H9 (cell line): ENCODE data around the gene HHEX. TPM values are rescaled to one million over a fixed set of nuclear protein-coding genes. Genes with fewer than 3 reads are reported as not detected.
A peak's percentile ranks its signal among the peaks of the same experiment; 100 is the strongest.

Experiments used
- DNase-seq: peaks from one replicate; pipeline ENCODE4 v3.0.0-alpha.2; 2017
- H2AFZ ChIP-seq: one replicate; pipeline ENCODE4 v1.6.1; 2013; ENCODE audit warnings: mild to moderate bottlenecking, low read length, control low read depth, moderate library complexity
- H2AK5ac ChIP-seq: 2 replicates; pipeline ENCODE4 v1.6.1; 2013; ENCODE audit warnings: low read length, control low read depth, mixed read lengths; ENCODE audit not compliant: insufficient read length
- H2BK120ac ChIP-seq: one replicate; pipeline ENCODE4 v1.6.1; 2013; ENCODE audit warnings: low read depth, mild to moderate bottlenecking, low read length, control low read depth, inconsistent platforms; ENCODE audit not compliant: poor library complexity, severe bottlenecking
- H2BK12ac ChIP-seq: 2 replicates; pipeline ENCODE4 v1.6.1; 2013; ENCODE audit warnings: low read length, control low read depth, mixed read lengths, low read depth; ENCODE audit not compliant: insufficient read length
- H2BK15ac ChIP-seq: 2 replicates; pipeline ENCODE4 v1.6.1; 2013; ENCODE audit warnings: low read depth, low read length, control low read depth
- H2BK20ac ChIP-seq: one replicate; pipeline ENCODE4 v1.6.1; 2013; ENCODE audit warnings: low read depth, mild to moderate bottlenecking, low read length, control low read depth, inconsistent platforms; ENCODE audit not compliant: poor library complexity, severe bottlenecking
- H2BK5ac ChIP-seq: 2 replicates; pipeline ENCODE4 v1.6.1; 2013; ENCODE audit warnings: low read length, control low read depth, mixed read lengths; ENCODE audit not compliant: insufficient read length
- H3K14ac ChIP-seq: 2 replicates; pipeline ENCODE4 v1.6.1; 2013; ENCODE audit warnings: low read length, control low read depth; ENCODE audit not compliant: insufficient read depth
- H3K18ac ChIP-seq: 2 replicates; pipeline ENCODE4 v1.6.1; 2013; ENCODE audit warnings: low read depth, mild to moderate bottlenecking, mixed read lengths, low read length, control low read depth; ENCODE audit not compliant: insufficient read length
- H3K23ac ChIP-seq: 2 replicates; pipeline ENCODE4 v1.6.1; 2013; ENCODE audit warnings: low read length, control low read depth, mixed read lengths, low read depth; ENCODE audit not compliant: insufficient read length
- H3K23me2 ChIP-seq: 2 replicates; pipeline ENCODE4 v1.6.1; 2013; ENCODE audit warnings: low read depth, mild to moderate bottlenecking, mixed read lengths, low read length, control low read depth; ENCODE audit not compliant: insufficient read length, poor library complexity, severe bottlenecking
- H3K27ac ChIP-seq: 2 replicates; pipeline ENCODE4 v1.5.1; 2013; ENCODE audit warnings: low read length, control low read depth, mixed read lengths, low read depth; ENCODE audit not compliant: insufficient read length
- H3K27me3 ChIP-seq: 2 replicates; pipeline ENCODE4 v1.6.1; 2013; ENCODE audit warnings: low read length, control low read depth, inconsistent platforms; ENCODE audit not compliant: insufficient read depth
- H3K4ac ChIP-seq: 2 replicates; pipeline ENCODE4 v1.6.1; 2013; ENCODE audit warnings: low read depth, mild to moderate bottlenecking, control low read depth, inconsistent platforms, low read length, moderate library complexity
- H3K4me1 ChIP-seq: 2 replicates; pipeline ENCODE4 v1.6.1; 2013; ENCODE audit warnings: low read length, control low read depth, inconsistent platforms; ENCODE audit not compliant: insufficient read depth
- H3K4me2 ChIP-seq: 2 replicates; pipeline ENCODE4 v1.6.1; 2013; ENCODE audit warnings: low read length, control low read depth, mixed read lengths; ENCODE audit not compliant: insufficient read length, insufficient read depth
- H3K56ac ChIP-seq: 2 replicates; pipeline ENCODE4 v1.6.1; 2013; ENCODE audit warnings: low read depth, mild to moderate bottlenecking, mixed read lengths, low read length, control low read depth; ENCODE audit not compliant: insufficient read length
- H3K79me1 ChIP-seq: 2 replicates; pipeline ENCODE4 v1.6.1; 2013; ENCODE audit warnings: low read depth, mild to moderate bottlenecking, moderate library complexity, low read length, control low read depth, inconsistent platforms; ENCODE audit not compliant: insufficient read depth, poor library complexity, severe bottlenecking
- H3K79me2 ChIP-seq: 2 replicates; pipeline ENCODE4 v1.6.1; 2013; ENCODE audit warnings: low read length, control low read depth, inconsistent platforms; ENCODE audit not compliant: insufficient read depth
- H3K9ac ChIP-seq: 2 replicates; pipeline ENCODE4 v1.6.1; 2013; ENCODE audit warnings: low read length, control low read depth, mixed read lengths; ENCODE audit not compliant: insufficient read length; ENCODE audit errors: extremely low read depth
- H3K9me3 ChIP-seq: one replicate; pipeline ENCODE4 v1.6.1; 2013; ENCODE audit warnings: low read depth, low read length, inconsistent platforms; ENCODE audit not compliant: control insufficient read depth
- H3T11ph ChIP-seq: one replicate; pipeline ENCODE4 v1.6.1; 2013; ENCODE audit warnings: mild to moderate bottlenecking, low read length, control low read depth, inconsistent platforms
- H4K20me1 ChIP-seq: one replicate; pipeline ENCODE4 v1.6.1; 2013; ENCODE audit not compliant: control insufficient read depth, insufficient read length, insufficient read depth
- H4K5ac ChIP-seq: 2 replicates; pipeline ENCODE4 v1.6.1; 2013; ENCODE audit warnings: low read depth, mild to moderate bottlenecking, mixed read lengths, low read length, control low read depth; ENCODE audit not compliant: insufficient read length
- H4K8ac ChIP-seq: replicated peaks from 2 replicates; pipeline ENCODE4 v1.6.1; 2013; ENCODE audit warnings: low read length, control low read depth, mixed read lengths, low read depth; ENCODE audit not compliant: insufficient read length
- H4K91ac ChIP-seq: 2 replicates; pipeline ENCODE4 v1.6.1; 2013; ENCODE audit warnings: low read depth, mild to moderate bottlenecking, moderate library complexity, mixed read lengths, low read length, control low read depth; ENCODE audit not compliant: insufficient read length
- H3K27ac Mint-ChIP-seq, 3 experiments: 2 replicates in 2 of 3; 3 replicates in 1 of 3; pipeline ENCODE4 v1.8.0; 2020 to 2021; ENCODE audit warnings: mixed read lengths in 3 of 3, mild to moderate bottlenecking in 1 of 3, moderate library complexity in 1 of 3
- H3K27me3 Mint-ChIP-seq: 2 replicates; pipeline ENCODE4 v1.8.0; 2021; ENCODE audit warnings: low read depth, mild to moderate bottlenecking, moderate library complexity, mixed read lengths
- H3K36me3 Mint-ChIP-seq, 3 experiments: 2 replicates in 2 of 3; 3 replicates in 1 of 3; pipeline ENCODE4 v1.8.0; 2020 to 2021; ENCODE audit warnings: low read depth in 3 of 3, mixed read lengths in 3 of 3; ENCODE audit not compliant: insufficient read depth in 1 of 3
- H3K4me1 Mint-ChIP-seq, 2 experiments: 2 replicates each; pipeline ENCODE4 v1.8.0; 2020; ENCODE audit warnings: mixed read lengths in 2 of 2
- H3K4me3 Mint-ChIP-seq, 2 experiments: 2 replicates in 1 of 2; 3 replicates in 1 of 2; pipeline ENCODE4 v1.8.0; 2020 to 2021; ENCODE audit warnings: mild to moderate bottlenecking in 2 of 2, mixed read lengths in 2 of 2, moderate library complexity in 1 of 2
- H3K9me3 Mint-ChIP-seq, 2 experiments: 2 replicates in 1 of 2; 3 replicates in 1 of 2; pipeline ENCODE4 v1.8.0; 2020; ENCODE audit warnings: mild to moderate bottlenecking in 2 of 2, mixed read lengths in 2 of 2, moderate library complexity in 1 of 2
- WGBS: extraction: QIAGEN DNeasy Blood & Tissue Kit; methylation state at CpG from one replicate; pipeline ENCODE4 v1.1.7; 2013; ENCODE audit warnings: missing lambda C conversion rate, low lambda C conversion rate, mixed read lengths; ENCODE audit not compliant: insufficient read length; ENCODE audit errors: extremely low coverage; 5-methylcytosine and 5-hydroxymethylcytosine counted together
- total RNA-seq: library from RNA; stranded (reverse); gene quantifications from 2 replicates; pipeline ENCODE4 v1.2.1, GENCODE V29; 2021
- TF ChIP-seq, protein P1 (sequence below): fragments of 200-600 bp; sonication (generic); conservative IDR thresholded peaks from 3 replicates; pipeline ENCODE4 v1.8.0; 2021; ENCODE audit warnings: antibody characterized with exemption, mild to moderate bottlenecking

HHEX gene
- total RNA-seq, 1 experiment from 2014 or later: 2.2 TPM

DNA sequence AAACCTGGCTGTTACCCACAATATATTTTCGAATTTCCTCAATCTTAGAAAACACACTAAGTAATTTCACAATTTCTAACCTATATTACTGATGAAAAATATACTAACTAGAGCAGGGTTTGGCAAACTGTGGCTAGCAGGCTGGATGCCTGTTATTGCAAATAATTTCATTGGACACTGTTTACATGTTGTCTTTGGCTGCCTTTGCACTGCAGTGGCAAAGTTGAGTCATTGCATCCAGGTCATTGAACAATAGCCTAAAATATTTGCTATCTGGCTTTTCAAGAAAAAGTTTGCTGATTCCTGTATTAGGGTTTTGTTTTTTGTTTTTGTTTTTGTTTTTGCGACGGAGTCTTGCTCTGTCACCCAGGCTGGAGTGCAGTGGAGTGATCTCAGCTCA, 49.6 kb upstream of the HHEX start:
- no peak overlapping the region for H4K8ac ChIP-seq
- H3K56ac ChIP-seq: no peak overlapping the region
- Mint-ChIP-seq H3K36me3 (peaks cover 13 to 76% (median 56%) of the 10 kb centered on the region in 3 experiments; a peak in 6 of 7 replicates), H3K9me3 (no peaks in the 10 kb centered on the region), H3K4me3 (no peak overlapping the region), H3K27ac (no peak overlapping the region), H3K4me1 (0 out of 4 replicates have a peak, but pooled peaks cover 0 to 5% of the 10 kb centered on the region in 2 experiments), H3K27me3 (no peaks in the 10 kb centered on the region)
- H3K79me1 ChIP-seq: no peaks in the 10 kb centered on the region
- H2AFZ ChIP-seq: no peak overlapping the region
- no peaks in the 10 kb centered on the region for H3K27me3 ChIP-seq
- H3K27ac ChIP-seq: no peak overlapping the region
- DNase-seq: no peak
- TF ChIP-seq, protein P1, sequence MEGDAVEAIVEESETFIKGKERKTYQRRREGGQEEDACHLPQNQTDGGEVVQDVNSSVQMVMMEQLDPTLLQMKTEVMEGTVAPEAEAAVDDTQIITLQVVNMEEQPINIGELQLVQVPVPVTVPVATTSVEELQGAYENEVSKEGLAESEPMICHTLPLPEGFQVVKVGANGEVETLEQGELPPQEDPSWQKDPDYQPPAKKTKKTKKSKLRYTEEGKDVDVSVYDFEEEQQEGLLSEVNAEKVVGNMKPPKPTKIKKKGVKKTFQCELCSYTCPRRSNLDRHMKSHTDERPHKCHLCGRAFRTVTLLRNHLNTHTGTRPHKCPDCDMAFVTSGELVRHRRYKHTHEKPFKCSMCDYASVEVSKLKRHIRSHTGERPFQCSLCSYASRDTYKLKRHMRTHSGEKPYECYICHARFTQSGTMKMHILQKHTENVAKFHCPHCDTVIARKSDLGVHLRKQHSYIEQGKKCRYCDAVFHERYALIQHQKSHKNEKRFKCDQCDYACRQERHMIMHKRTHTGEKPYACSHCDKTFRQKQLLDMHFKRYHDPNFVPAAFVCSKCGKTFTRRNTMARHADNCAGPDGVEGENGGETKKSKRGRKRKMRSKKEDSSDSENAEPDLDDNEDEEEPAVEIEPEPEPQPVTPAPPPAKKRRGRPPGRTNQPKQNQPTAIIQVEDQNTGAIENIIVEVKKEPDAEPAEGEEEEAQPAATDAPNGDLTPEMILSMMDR: 0 out of 3 replicates have a peak, but pooled peaks have one; percentile 15
- no peak overlapping the region for H2BK12ac ChIP-seq
- H3K79me2 ChIP-seq: no peaks in the 10 kb centered on the region
- no peak overlapping the region for H2AK5ac ChIP-seq
- no peak overlapping the region for H3K9ac ChIP-seq
- H4K20me1 ChIP-seq: no peaks in the 10 kb centered on the region
- WGBS: 100% methylated on average over 1 of the region's 3 CpGs
- no peak overlapping the region for H4K5ac ChIP-seq
- no peaks in the 10 kb centered on the region for H3K9me3 ChIP-seq
- no peak overlapping the region for H2BK120ac ChIP-seq
- no peak overlapping the region for H2BK20ac ChIP-seq
- no peak overlapping the region for H3K18ac ChIP-seq
- H3K4me2 ChIP-seq: no peak overlapping the region
- H3K4ac ChIP-seq: no peak overlapping the region
- H3K14ac ChIP-seq: no peak overlapping the region
- no peak overlapping the region for H2BK5ac ChIP-seq
- H4K91ac ChIP-seq: no peak overlapping the region
- no peak overlapping the region for H2BK15ac ChIP-seq
- no peaks in the 10 kb centered on the region for H3K23me2 ChIP-seq
- H3K23ac ChIP-seq: no peak overlapping the region
- no peak overlapping the region for H3T11ph ChIP-seq
- no peaks in the 10 kb centered on the region for H3K4me1 ChIP-seq
